ENCODE measurements around the gene SULT1A2.

Gene SULT1A2

DNA sequence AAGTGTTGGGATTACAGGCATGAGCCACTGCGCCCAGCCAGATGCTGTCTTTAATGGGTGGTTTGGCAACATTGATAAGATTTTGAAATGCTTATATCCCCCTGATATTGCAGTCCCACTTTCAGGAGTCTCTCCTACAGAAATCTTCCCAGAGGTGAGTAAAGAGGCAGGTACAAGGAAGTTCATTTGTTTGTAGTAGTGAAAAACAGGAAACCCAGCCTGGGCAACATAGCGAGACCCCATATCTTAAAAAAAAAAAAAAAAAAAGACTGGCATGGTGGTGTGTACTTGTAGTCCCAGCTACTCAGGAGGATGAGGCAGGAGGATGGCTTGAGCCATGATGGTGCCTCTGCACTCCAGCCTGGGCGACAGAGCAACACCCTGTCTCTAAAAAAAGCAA is 51.9 kb downstream of the SULT1A2 start:
- Histone ChIP-seq H3K4me2 (ENCODE audit: low read length) (no peak overlapping the region), H3K18ac (ENCODE audit: low read length) (no peak overlapping the region)

DNA sequence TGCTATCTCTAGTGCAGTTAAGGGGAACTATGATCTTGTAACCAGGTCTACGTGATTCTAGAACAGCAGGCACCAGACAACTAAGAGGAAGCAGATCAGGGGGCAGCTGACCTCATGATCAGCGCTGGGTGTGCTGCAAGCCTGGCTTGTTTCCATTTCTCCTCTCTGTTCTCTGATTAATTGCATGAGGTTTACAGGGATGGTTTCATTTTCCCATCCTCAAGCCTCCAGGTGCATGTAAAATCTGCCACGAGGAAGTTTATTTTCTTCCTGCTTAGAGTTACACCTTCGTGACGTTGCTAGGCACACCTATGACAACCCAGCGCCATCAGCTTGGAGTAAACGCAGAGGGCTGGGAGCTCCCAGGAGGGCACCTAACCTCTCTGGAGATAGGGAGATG is 53.8 kb downstream of the SULT1A2 start:
- Histone ChIP-seq H2BK12ac (ENCODE audit: low read length) (no peak overlapping the region), H2AK5ac (ENCODE audit: low read length) (no peak overlapping the region), H3K9me3 (ENCODE audit: insufficient read depth, low read depth, low read length) (no peaks in the 10 kb centered on the region), H3K14ac (ENCODE audit: low read length) (no peak overlapping the region), H4K91ac (ENCODE audit: low read depth, low read length) (no peak overlapping the region), H3K4me3 (ENCODE audit: low read depth, low read length) (no peak overlapping the region), H2AFZ (ENCODE audit: insufficient read depth, low read length, poor library complexity) (no peak overlapping the region), H3K79me1 (ENCODE audit: low read length) (peaks cover 4% of the 10 kb centered on the region), H4K12ac (ENCODE audit: low read depth, low read length) (no peak overlapping the region), H3K18ac (ENCODE audit: low read length) (no peak overlapping the region), H2BK120ac (ENCODE audit: insufficient read depth, low read length, poor library complexity) (no peak overlapping the region), H3K4ac (ENCODE audit: low read depth, low read length) (no peak overlapping the region), H3K4me2 (ENCODE audit: low read length) (no peak overlapping the region), H3K27ac (ENCODE audit: low read depth, low read length) (no peak overlapping the region), H4K8ac (ENCODE audit: low read depth, low read length) (no peak overlapping the region), H3K23ac (ENCODE audit: low read length) (no peak overlapping the region), H3K27me3 (ENCODE audit: insufficient read depth, low read length) (no peaks in the 10 kb centered on the region), H3K9ac (ENCODE audit: low read length) (no peak overlapping the region), H3K4me1 (ENCODE audit: control insufficient read depth in 1 of 2, insufficient read depth in 2 of 2, low read length in 2 of 2) (no peaks in the 10 kb centered on the region), H3K79me2 (ENCODE audit: control insufficient read depth, insufficient read depth, low read length, poor library complexity) (no peaks in the 10 kb centered on the region), H3K36me3 (ENCODE audit: control insufficient read depth in 1 of 2, insufficient read depth in 2 of 2, low read length in 2 of 2) (no peaks in the 10 kb centered on the region), H2BK5ac (ENCODE audit: low read depth, low read length, poor library complexity) (no peak overlapping the region)
- WGBS (ENCODE audit: extremely low coverage, insufficient coverage, insufficient read length) = no CpG with 5 or more reads among the region's 7 CpGs
- DNase-seq = peak; percentile 45 to 78

More for the DNA sequence above, 51.9 kb downstream of the SULT1A2 start:
- no peak overlapping the region for H2AK5ac ChIP-seq (ENCODE audit: low read length)
- no peak overlapping the region for H3K14ac ChIP-seq (ENCODE audit: low read length)
- no peak overlapping the region for H3K4me3 ChIP-seq (ENCODE audit: low read depth, low read length)
- H3K4ac ChIP-seq (ENCODE audit: low read depth, low read length) = no peak overlapping the region
- no peak overlapping the region for H4K91ac ChIP-seq (ENCODE audit: low read depth, low read length)
- no peak overlapping the region for H2BK5ac ChIP-seq (ENCODE audit: low read depth, low read length, poor library complexity)
- H4K12ac ChIP-seq (ENCODE audit: low read depth, low read length) = no peak overlapping the region
- H3K79me2 ChIP-seq (ENCODE audit: control insufficient read depth, insufficient read depth, low read length, poor library complexity) = no peaks in the 10 kb centered on the region
- no peak overlapping the region for H2AFZ ChIP-seq (ENCODE audit: insufficient read depth, low read length, poor library complexity)
- H3K9ac ChIP-seq (ENCODE audit: low read length) = no peak overlapping the region
- no peak overlapping the region for H3K23ac ChIP-seq (ENCODE audit: low read length)
- peaks cover 2% of the 10 kb centered on the region for H3K9me3 ChIP-seq (ENCODE audit: insufficient read depth, low read depth, low read length)
- WGBS (ENCODE audit: extremely low coverage, insufficient coverage, insufficient read length) = no CpG with 5 or more reads among the region's 3 CpGs
- no peak overlapping the region for H3K27ac ChIP-seq (ENCODE audit: low read depth, low read length)
- no peak overlapping the region for H4K8ac ChIP-seq (ENCODE audit: low read depth, low read length)
- H2BK12ac ChIP-seq (ENCODE audit: low read length) = no peak overlapping the region
- no peaks in the 10 kb centered on the region for H3K27me3 ChIP-seq (ENCODE audit: insufficient read depth, low read length)
- no peaks in the 10 kb centered on the region for H3K36me3 ChIP-seq (ENCODE audit: control insufficient read depth in 1 of 2, insufficient read depth in 2 of 2, low read length in 2 of 2)
- no peaks in the 10 kb centered on the region for H3K79me1 ChIP-seq (ENCODE audit: low read length)
- no peaks in the 10 kb centered on the region for H3K4me1 ChIP-seq (ENCODE audit: control insufficient read depth in 1 of 2, insufficient read depth in 2 of 2, low read length in 2 of 2)
- no peak overlapping the region for H2BK120ac ChIP-seq (ENCODE audit: insufficient read depth, low read length, poor library complexity)
- DNase-seq = no peak

DNA sequence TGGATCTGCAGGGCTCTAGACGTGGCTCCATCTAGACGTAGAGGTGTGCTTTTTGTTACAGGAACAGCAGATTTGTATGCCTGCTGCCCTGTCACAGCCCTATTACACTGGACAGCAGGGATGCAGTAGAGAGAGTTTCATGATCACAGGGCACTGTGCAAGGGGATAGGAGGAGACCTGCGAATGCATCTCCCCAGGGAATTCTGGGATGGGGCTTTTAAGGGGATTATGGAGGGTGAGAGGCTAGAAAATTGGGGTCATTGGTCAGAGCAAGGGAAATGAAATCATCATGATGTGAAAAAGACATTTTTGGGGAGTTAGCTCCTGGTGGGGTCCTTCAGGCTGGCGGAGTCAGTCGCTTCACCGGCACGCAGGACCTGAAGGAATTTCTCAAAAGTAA is 54.2 kb downstream of the SULT1A2 start:
- no peaks in the 10 kb centered on the region for H3K9me3 ChIP-seq (ENCODE audit: insufficient read depth, low read depth, low read length)
- H3K27me3 ChIP-seq (ENCODE audit: insufficient read depth, low read length) = no peaks in the 10 kb centered on the region
- no peak overlapping the region for H3K4me2 ChIP-seq (ENCODE audit: low read length)
- no peak overlapping the region for H3K18ac ChIP-seq (ENCODE audit: low read length)
- H2BK120ac ChIP-seq (ENCODE audit: insufficient read depth, low read length, poor library complexity) = no peak overlapping the region
- no peak overlapping the region for H3K27ac ChIP-seq (ENCODE audit: low read depth, low read length)
- no peak overlapping the region for H4K8ac ChIP-seq (ENCODE audit: low read depth, low read length)
- no peak overlapping the region for H2AFZ ChIP-seq (ENCODE audit: insufficient read depth, low read length, poor library complexity)
- H3K4ac ChIP-seq (ENCODE audit: low read depth, low read length) = no peak overlapping the region
- no peak overlapping the region for H3K23ac ChIP-seq (ENCODE audit: low read length)
- no peak overlapping the region for H4K12ac ChIP-seq (ENCODE audit: low read depth, low read length)
- peaks cover 4% of the 10 kb centered on the region for H3K79me1 ChIP-seq (ENCODE audit: low read length)
- H2BK5ac ChIP-seq (ENCODE audit: low read depth, low read length, poor library complexity) = no peak overlapping the region
- H3K14ac ChIP-seq (ENCODE audit: low read length) = no peak overlapping the region
- H3K9ac ChIP-seq (ENCODE audit: low read length) = no peak overlapping the region
- WGBS (ENCODE audit: extremely low coverage, insufficient coverage, insufficient read length) = no CpG with 5 or more reads among the region's 7 CpGs
- H3K4me3 ChIP-seq (ENCODE audit: low read depth, low read length) = no peak overlapping the region
- no peak for DNase-seq
- H3K36me3 ChIP-seq (ENCODE audit: control insufficient read depth in 1 of 2, insufficient read depth in 2 of 2, low read length in 2 of 2) = no peaks in the 10 kb centered on the region
- H2BK12ac ChIP-seq (ENCODE audit: low read length) = no peak overlapping the region
- H4K91ac ChIP-seq (ENCODE audit: low read depth, low read length) = no peak overlapping the region
- H2AK5ac ChIP-seq (ENCODE audit: low read length) = no peak overlapping the region
- no peaks in the 10 kb centered on the region for H3K4me1 ChIP-seq (ENCODE audit: control insufficient read depth in 1 of 2, insufficient read depth in 2 of 2, low read length in 2 of 2)
- H3K79me2 ChIP-seq (ENCODE audit: control insufficient read depth, insufficient read depth, low read length, poor library complexity) = no peaks in the 10 kb centered on the region
